ENCODE results near the gene UGT2A3.
"Not testable (repeated sequence)": the region's sequence is repeated elsewhere in the genome, so short reads cannot be mapped to it uniquely, and the experiment has no call there.

Gene UGT2A3

DNA sequence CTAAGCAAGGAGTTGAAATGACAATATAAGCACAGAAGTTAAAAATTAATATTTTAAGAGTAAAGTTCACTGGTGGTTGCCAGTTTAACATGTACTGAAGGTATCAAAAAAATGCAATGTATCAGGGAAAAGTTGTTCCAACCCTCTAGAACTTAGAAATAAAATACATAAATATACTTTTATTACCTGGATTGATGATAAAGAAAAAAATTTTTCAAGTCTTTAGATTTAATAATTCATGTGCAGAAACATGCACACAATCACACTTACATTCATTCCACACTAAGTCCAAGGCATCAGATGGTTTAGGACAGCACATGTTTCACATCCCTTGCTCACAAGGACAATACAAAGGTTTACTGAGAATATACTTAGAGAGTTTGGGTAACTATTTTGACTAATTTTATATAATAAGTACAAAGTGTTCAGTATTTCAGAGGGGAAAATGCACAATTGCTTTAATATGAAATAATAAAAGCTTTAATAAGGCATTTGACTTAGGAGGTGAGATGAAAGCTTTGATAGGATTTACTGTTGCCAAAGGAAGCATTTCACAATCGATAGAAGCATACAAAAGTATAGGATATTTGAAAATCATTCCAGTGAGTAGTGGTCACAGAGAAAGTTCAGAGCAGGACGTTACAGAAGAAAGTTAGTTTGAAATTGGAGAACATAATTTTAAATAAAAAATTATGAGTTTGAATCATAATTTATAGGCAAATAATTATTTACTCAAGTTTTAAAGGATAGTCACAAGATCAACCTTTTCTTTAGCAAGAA, 392 bp upstream of the UGT2A3 start:
- Histone ChIP-seq H3K4me3 (ENCODE audit: low read depth, low read length) (no peak overlapping the region), H3K4me1 (ENCODE audit: control insufficient read depth, insufficient read depth, low read length) (no peaks in the 10 kb centered on the region), H3K36me3 (ENCODE audit: control insufficient read depth, insufficient read depth, low read length) (no peaks in the 10 kb centered on the region), H3K27me3 (ENCODE audit: control insufficient read depth, insufficient read depth, low read length) (no peaks in the 10 kb centered on the region), H3K9me3 (ENCODE audit: control insufficient read depth, insufficient read depth, low read length) (no peaks in the 10 kb centered on the region), H3K9ac (ENCODE audit: low read depth, low read length) (no peak overlapping the region)

DNA sequence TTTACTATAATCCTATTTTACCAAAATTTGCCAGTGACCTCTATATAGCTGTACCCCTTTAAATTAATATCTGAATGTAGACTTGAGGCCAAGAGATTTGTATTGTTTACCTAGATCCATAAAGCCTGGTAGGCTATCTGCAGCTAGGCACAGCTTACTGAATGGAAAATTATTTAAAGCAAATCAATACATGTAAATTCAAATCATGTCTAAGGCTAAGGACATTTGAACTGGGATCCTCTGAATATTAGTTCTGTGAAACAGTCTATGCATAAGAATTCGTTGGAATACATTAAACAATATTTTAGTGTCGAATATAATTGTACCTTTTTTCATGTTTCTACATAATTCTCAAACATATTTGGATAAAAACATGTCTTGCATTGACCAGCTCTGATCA, 1.6 kb downstream of the UGT2A3 start:
- H3K4me1 ChIP-seq (ENCODE audit: control insufficient read depth, insufficient read depth, low read length) = no peaks in the 10 kb centered on the region
- no peak overlapping the region for H3K9ac ChIP-seq (ENCODE audit: low read depth, low read length)
- no peak overlapping the region for H3K4me3 ChIP-seq (ENCODE audit: low read depth, low read length)
- H3K27me3 ChIP-seq (ENCODE audit: control insufficient read depth, insufficient read depth, low read length) = no peaks in the 10 kb centered on the region
- H3K36me3 ChIP-seq (ENCODE audit: control insufficient read depth, insufficient read depth, low read length) = no peaks in the 10 kb centered on the region
- H3K9me3 ChIP-seq (ENCODE audit: control insufficient read depth, insufficient read depth, low read length) = no peaks in the 10 kb centered on the region

DNA sequence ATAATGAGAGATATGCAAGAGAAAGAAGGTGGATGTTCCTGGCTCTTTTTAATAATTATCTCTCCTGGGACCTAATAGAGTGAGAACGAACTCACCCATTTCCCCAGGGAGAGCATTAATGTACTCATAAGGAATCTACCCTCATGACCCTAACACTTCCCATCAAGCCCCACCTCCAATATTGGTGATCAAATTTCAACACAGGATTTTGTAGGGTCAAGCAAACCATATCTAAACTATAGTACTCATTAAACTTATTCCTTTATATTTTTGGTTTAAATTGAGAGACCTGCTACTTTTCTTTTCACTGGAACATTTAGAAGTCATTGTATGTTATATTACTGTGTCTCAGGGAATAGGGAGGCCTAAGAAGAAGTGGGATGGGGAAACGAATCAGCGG, 2.6 kb downstream of the UGT2A3 start:
- H3K4me1 ChIP-seq (ENCODE audit: control insufficient read depth, insufficient read depth, low read length) = no peaks in the 10 kb centered on the region
- H3K9ac ChIP-seq (ENCODE audit: low read depth, low read length) = no peak overlapping the region

DNA sequence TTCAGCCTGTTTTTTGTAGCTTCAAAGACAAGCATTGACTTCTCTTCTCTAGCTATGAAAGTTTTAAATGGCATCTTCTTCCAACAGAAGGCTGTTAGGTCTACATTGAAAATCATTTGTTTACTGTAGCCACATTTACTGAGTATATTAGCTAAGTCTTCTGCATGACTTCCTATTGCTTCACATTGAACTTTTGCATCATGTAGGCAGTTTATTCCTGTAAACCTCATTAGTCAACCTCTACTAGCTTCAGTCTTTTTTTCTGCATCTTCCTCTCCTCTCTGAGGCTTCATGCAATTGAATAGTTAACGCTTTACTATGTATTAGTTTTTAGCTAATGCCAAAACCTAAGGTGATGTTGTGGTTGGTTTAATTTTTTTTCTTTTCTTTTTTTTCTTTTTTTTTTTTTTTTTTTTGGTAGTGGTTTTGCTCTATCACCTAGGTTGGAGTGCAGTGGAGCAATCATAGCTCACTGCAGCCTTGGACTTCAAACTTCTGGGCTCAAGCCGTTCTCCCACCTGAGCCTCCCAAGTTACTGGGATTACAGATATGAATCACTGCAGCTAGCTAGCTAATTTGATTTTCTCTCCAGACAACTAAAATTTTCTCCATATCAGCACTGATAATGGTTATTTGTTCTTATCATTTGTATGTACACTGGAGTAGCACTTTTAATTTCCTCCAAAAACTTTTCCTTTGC, 3.4 kb downstream of the UGT2A3 start:
- Histone ChIP-seq H3K36me3 (ENCODE audit: control insufficient read depth, insufficient read depth, low read length) (no peaks in the 10 kb centered on the region), H3K27me3 (ENCODE audit: control insufficient read depth, insufficient read depth, low read length) (no peaks in the 10 kb centered on the region), H3K9ac (ENCODE audit: low read depth, low read length) (no peak overlapping the region), H3K9me3 (ENCODE audit: control insufficient read depth, insufficient read depth, low read length) (no peaks in the 10 kb centered on the region), H3K4me1 (ENCODE audit: control insufficient read depth, insufficient read depth, low read length) (no peaks in the 10 kb centered on the region), H3K4me3 (ENCODE audit: low read depth, low read length) (no peak overlapping the region)

More for the DNA sequence above, 2.6 kb downstream of the UGT2A3 start:
- Histone ChIP-seq H3K36me3 (ENCODE audit: control insufficient read depth, insufficient read depth, low read length) (no peaks in the 10 kb centered on the region), H3K4me3 (ENCODE audit: low read depth, low read length) (no peak overlapping the region), H3K9me3 (ENCODE audit: control insufficient read depth, insufficient read depth, low read length) (no peaks in the 10 kb centered on the region), H3K27me3 (ENCODE audit: control insufficient read depth, insufficient read depth, low read length) (no peaks in the 10 kb centered on the region)

DNA sequence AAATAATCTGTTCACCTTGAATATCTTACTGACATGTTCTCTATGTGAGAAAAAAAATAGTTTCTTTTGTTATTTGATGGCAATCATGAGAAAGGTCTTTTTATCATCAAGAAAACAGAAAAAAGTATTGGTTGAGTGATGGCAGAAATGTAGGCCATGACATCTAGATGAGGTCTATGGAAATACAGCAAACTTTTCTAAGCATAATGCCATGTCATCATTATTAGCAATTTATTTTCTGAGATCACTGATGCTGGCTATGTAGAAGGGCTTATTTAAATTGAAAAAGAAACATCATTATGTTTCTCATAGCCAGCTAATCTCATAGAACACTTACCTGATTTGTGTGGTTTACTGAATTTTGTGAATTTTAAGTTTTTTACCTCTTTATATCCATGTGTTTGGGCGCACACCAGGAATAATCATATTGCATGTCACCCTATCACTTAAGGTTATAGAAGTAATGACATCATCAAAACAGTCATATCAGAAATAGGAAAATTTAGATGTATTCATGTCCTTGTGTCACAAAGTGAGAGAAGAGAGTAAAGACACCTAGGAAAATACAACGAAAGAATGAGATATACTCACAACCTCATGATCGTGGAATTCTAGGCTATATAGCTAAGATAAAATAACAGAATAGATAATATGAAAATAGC, 22.4 kb downstream of the UGT2A3 start:
- H3K27me3 ChIP-seq (ENCODE audit: control insufficient read depth, insufficient read depth, low read length) = no peaks in the 10 kb centered on the region
- H3K9me3 ChIP-seq (ENCODE audit: control insufficient read depth, insufficient read depth, low read length) = no peaks in the 10 kb centered on the region

DNA sequence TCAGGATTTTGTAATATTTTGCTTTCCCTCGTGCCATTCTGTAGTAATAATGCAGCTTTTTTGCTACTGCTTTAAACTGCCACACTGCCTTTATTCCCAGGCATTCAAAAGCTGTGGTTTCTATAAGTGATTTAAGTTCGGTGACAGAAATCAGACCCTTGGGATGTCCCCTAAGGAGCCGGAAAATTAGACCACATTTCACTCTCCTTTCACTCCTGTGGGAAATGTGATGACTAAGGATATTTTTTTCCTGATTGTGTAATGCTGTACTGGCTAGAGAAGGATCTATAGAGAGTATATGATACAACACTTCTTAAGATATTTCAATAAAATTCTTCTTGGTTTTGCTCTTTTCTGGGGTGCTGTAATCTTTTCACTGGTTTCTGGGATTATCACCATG, 24.4 kb downstream of the UGT2A3 start:
- no peaks in the 10 kb centered on the region for H3K9me3 ChIP-seq (ENCODE audit: control insufficient read depth, insufficient read depth, low read length)
- no peaks in the 10 kb centered on the region for H3K4me1 ChIP-seq (ENCODE audit: control insufficient read depth, insufficient read depth, low read length)
- no peaks in the 10 kb centered on the region for H3K27me3 ChIP-seq (ENCODE audit: control insufficient read depth, insufficient read depth, low read length)
- no peak overlapping the region for H3K4me3 ChIP-seq (ENCODE audit: low read depth, low read length)
- H3K36me3 ChIP-seq (ENCODE audit: control insufficient read depth, insufficient read depth, low read length) = no peaks in the 10 kb centered on the region
- H3K9ac ChIP-seq (ENCODE audit: low read depth, low read length) = no peak overlapping the region

More for the DNA sequence above, 22.4 kb downstream of the UGT2A3 start:
- Histone ChIP-seq H3K36me3 (ENCODE audit: control insufficient read depth, insufficient read depth, low read length) (no peaks in the 10 kb centered on the region), H3K9ac (ENCODE audit: low read depth, low read length) (no peak overlapping the region), H3K4me3 (ENCODE audit: low read depth, low read length) (no peak overlapping the region), H3K4me1 (ENCODE audit: control insufficient read depth, insufficient read depth, low read length) (no peaks in the 10 kb centered on the region)

DNA sequence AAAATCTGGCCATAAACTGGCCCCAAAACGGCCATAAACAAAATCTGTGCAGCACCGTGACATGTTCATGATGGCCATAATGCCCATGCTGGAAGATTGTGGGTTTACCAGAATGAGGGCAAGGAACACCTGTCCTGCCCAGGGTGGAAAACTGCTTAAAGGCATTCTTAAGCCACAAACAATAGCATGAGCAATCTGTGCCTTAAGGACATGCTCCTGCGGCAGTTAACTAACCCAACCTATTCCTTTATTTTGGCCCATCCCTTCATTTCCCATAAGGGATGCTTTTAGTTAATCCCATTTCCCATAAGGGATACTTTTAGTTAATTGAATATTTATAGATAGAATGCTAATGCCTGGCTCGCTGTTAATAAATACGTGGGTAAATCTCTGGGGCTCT, 29.4 kb downstream of the UGT2A3 start:
- not testable (repeated sequence) for H3K4me3 ChIP-seq (ENCODE audit: low read depth, low read length); H3K27me3 ChIP-seq (ENCODE audit: control insufficient read depth, insufficient read depth, low read length); H3K36me3 ChIP-seq (ENCODE audit: control insufficient read depth, insufficient read depth, low read length); H3K9ac ChIP-seq (ENCODE audit: low read depth, low read length); H3K4me1 ChIP-seq (ENCODE audit: control insufficient read depth, insufficient read depth, low read length); H3K9me3 ChIP-seq (ENCODE audit: control insufficient read depth, insufficient read depth, low read length)

DNA sequence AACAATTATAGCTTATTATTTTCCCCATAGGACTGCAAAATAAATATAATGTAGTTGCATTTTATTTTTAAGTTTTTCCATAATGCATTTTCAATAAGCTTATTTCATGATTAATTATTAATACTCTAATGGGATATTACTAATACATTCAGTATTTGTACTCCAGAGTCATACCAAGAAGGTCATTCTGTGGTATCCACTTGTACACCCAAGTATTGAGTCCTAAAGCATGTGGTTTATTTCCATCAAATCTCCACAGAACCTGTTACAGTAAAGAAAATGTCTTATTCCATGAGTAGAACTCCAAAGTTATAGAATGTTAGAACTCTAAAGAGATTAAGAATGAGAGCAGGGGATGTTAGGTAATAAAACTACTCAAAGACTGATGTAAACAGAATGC, 30.6 kb downstream of the UGT2A3 start:
- Histone ChIP-seq H3K27me3 (ENCODE audit: control insufficient read depth, insufficient read depth, low read length) (no peaks in the 10 kb centered on the region), H3K36me3 (ENCODE audit: control insufficient read depth, insufficient read depth, low read length) (no peaks in the 10 kb centered on the region), H3K4me1 (ENCODE audit: control insufficient read depth, insufficient read depth, low read length) (no peaks in the 10 kb centered on the region), H3K9me3 (ENCODE audit: control insufficient read depth, insufficient read depth, low read length) (no peaks in the 10 kb centered on the region), H3K4me3 (ENCODE audit: low read depth, low read length) (no peak overlapping the region), H3K9ac (ENCODE audit: low read depth, low read length) (no peak overlapping the region)

DNA sequence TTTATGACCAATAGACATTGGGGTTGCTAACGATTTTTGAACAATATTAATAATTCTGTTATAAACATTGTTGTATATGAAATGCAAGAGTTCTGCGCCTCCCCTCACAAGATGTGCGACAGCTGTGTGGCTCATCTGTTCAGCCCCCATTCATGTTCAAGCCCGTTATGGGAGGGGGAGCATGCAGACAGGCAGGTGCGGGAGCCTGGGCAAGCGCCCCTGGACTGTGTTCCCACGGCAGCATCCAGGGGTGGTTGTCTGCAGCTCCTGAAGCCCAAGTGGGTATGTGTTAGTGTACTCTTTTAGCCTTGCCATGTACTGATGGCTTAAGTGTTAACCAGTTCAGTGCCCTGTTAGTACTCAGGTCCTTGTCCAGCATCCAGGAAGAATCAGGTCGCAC, 34.6 kb downstream of the UGT2A3 start:
- no peaks in the 10 kb centered on the region for H3K9me3 ChIP-seq (ENCODE audit: control insufficient read depth, insufficient read depth, low read length)
- H3K36me3 ChIP-seq (ENCODE audit: control insufficient read depth, insufficient read depth, low read length) = no peaks in the 10 kb centered on the region
- H3K4me3 ChIP-seq (ENCODE audit: low read depth, low read length) = no peak overlapping the region
- H3K27me3 ChIP-seq (ENCODE audit: control insufficient read depth, insufficient read depth, low read length) = no peaks in the 10 kb centered on the region
- no peaks in the 10 kb centered on the region for H3K4me1 ChIP-seq (ENCODE audit: control insufficient read depth, insufficient read depth, low read length)
- no peak overlapping the region for H3K9ac ChIP-seq (ENCODE audit: low read depth, low read length)

DNA sequence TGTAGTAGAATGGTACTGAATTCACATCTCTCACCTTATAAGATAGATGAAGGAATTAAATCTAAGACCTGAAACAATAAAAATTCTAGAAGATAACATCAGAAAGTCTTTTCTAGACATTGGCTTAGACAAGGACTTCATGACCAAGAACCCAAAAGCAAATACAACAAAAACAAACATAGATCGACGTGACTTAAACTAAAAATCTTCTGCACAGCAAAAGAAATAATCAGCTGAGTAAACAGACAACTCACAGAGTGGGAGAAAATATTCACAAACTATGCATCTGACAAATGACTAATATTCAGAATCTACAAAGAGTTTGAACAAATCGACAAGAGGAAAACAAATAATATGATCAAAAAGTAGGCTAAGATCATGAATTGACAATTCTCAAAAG, 38.8 kb downstream of the UGT2A3 start:
- H3K27me3 ChIP-seq (ENCODE audit: control insufficient read depth, insufficient read depth, low read length) = no peaks in the 10 kb centered on the region
- no peak overlapping the region for H3K9ac ChIP-seq (ENCODE audit: low read depth, low read length)
- H3K4me3 ChIP-seq (ENCODE audit: low read depth, low read length) = no peak overlapping the region
- no peaks in the 10 kb centered on the region for H3K36me3 ChIP-seq (ENCODE audit: control insufficient read depth, insufficient read depth, low read length)
- peaks cover 2% of the 10 kb centered on the region for H3K4me1 ChIP-seq (ENCODE audit: control insufficient read depth, insufficient read depth, low read length)
- H3K9me3 ChIP-seq (ENCODE audit: control insufficient read depth, insufficient read depth, low read length) = no peaks in the 10 kb centered on the region

DNA sequence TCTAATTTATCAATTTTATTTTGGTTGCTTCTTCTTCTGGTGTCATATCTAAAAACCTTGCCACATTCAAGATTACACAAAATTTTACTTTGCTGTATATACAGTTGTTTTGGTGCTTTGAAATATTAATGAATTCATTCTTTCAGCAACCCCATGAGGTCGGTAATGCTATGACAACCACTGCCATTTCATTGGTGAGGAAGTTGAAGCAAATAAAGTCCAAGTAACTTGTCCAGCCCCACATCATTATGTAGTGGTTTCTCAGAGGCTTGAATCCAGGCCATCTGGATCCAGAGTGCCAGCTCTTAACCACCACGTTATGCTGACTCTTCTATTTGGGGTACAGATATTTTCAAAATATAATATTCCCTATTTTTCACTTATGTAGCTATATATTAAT, 42.2 kb downstream of the UGT2A3 start:
- no peaks in the 10 kb centered on the region for H3K27me3 ChIP-seq (ENCODE audit: control insufficient read depth, insufficient read depth, low read length)
- H3K4me3 ChIP-seq (ENCODE audit: low read depth, low read length) = no peak overlapping the region
- H3K9ac ChIP-seq (ENCODE audit: low read depth, low read length) = no peak overlapping the region
- H3K4me1 ChIP-seq (ENCODE audit: control insufficient read depth, insufficient read depth, low read length) = peaks cover 30% of the 10 kb centered on the region
- no peaks in the 10 kb centered on the region for H3K36me3 ChIP-seq (ENCODE audit: control insufficient read depth, insufficient read depth, low read length)
- H3K9me3 ChIP-seq (ENCODE audit: control insufficient read depth, insufficient read depth, low read length) = no peaks in the 10 kb centered on the region

Measured in iPS-15b (cell line).